Neutrophil (primary cell): ENCODE results near the gene RABGAP1L.

Experiments used
- H3K27ac ChIP-seq: fragments of 200-600 bp; sonication (generic); 2 replicates; pipeline ENCODE4 v1.5.1; 2016; ENCODE audit warnings: mild to moderate bottlenecking, moderate library complexity
- H3K27me3 ChIP-seq: fragments of 200-600 bp; sonication (generic); 2 replicates; pipeline ENCODE4 v1.6.0; 2016; ENCODE audit warnings: mild to moderate bottlenecking
- H3K36me3 ChIP-seq: fragments of 200-600 bp; sonication (generic); 2 replicates; pipeline ENCODE4 v1.5.1; 2017
- H3K4me1 ChIP-seq, 2 experiments: fragments of 200-600 bp in 1 of 2; sonication (generic) in 1 of 2; 1 replicate in 1 of 2; 2 replicates in 1 of 2; pipeline versions ENCODE4 v1.5.1 to v1.6.1; 2013 to 2016; ENCODE audit warnings: low read depth in 1 of 2, low read length in 1 of 2, mild to moderate bottlenecking in 1 of 2, moderate library complexity in 1 of 2; ENCODE audit not compliant: control insufficient read depth in 1 of 2, insufficient read depth in 1 of 2
- H3K4me3 ChIP-seq, 2 experiments: fragments of 200-600 bp in 1 of 2; sonication (generic) in 1 of 2; 1 replicate in 1 of 2; 2 replicates in 1 of 2; pipeline ENCODE4 v1.5.1; 2013 to 2016; ENCODE audit warnings: low read depth in 1 of 2, low read length in 1 of 2, mild to moderate bottlenecking in 1 of 2, moderate library complexity in 1 of 2
- H3K9me3 ChIP-seq: fragments of 200-600 bp; sonication (generic); 2 replicates; pipeline ENCODE4 v1.5.1; 2016
- CTCF ChIP-seq: fragments of 200-600 bp; sonication (generic); IDR thresholded peaks from 2 replicates; pipeline ENCODE4 v1.5.1; 2016; ENCODE audit warnings: antibody characterized with exemption

The RABGAP1L gene

GRCh38 chr1:174663358-174663757 is 504.0 kb downstream of the RABGAP1L start:
- H3K27ac ChIP-seq = no peak overlapping the region
- no peak for TF ChIP-seq CTCF

GRCh38 chr1:174666248-174666647 is 506.9 kb downstream of the RABGAP1L start:
- H3K9me3 ChIP-seq = no peaks in the 10 kb centered on the region
- TF ChIP-seq CTCF = no peak
- H3K4me1 ChIP-seq = no peaks in the 10 kb centered on the region
- H3K36me3 ChIP-seq = no peaks in the 10 kb centered on the region
- no peaks in the 10 kb centered on the region for H3K27me3 ChIP-seq
- no peak overlapping the region for H3K27ac ChIP-seq
- H3K4me3 ChIP-seq = no peak overlapping the region

More at GRCh38 chr1:174663358-174663757, 504.0 kb downstream of the RABGAP1L start:
- H3K4me1 ChIP-seq = no peaks in the 10 kb centered on the region
- H3K9me3 ChIP-seq = no peaks in the 10 kb centered on the region
- no peaks in the 10 kb centered on the region for H3K36me3 ChIP-seq
- H3K4me3 ChIP-seq = no peak overlapping the region
- H3K27me3 ChIP-seq = no peaks in the 10 kb centered on the region

- H3K36me3 ChIP-seq = no peaks in the 10 kb centered on the region
- no peaks in the 10 kb centered on the region for H3K9me3 ChIP-seq
- no peaks in the 10 kb centered on the region for H3K27me3 ChIP-seq
- no peak overlapping the region for H3K27ac ChIP-seq
- H3K4me1 ChIP-seq = no peaks in the 10 kb centered on the region
- H3K4me3 ChIP-seq = no peak overlapping the region
- TF ChIP-seq CTCF = no peak
Observed at GRCh38 chr1:174671826-174672225, 512.5 kb downstream of the RABGAP1L start.

- no peaks in the 10 kb centered on the region for H3K36me3 ChIP-seq
- no peak overlapping the region for H3K4me3 ChIP-seq
- no peak overlapping the region for H3K27ac ChIP-seq
- no peaks in the 10 kb centered on the region for H3K9me3 ChIP-seq
- H3K27me3 ChIP-seq = no peaks in the 10 kb centered on the region
- TF ChIP-seq CTCF = no peak
- no peaks in the 10 kb centered on the region for H3K4me1 ChIP-seq
Observed at GRCh38 chr1:174676856-174677255, 517.5 kb downstream of the RABGAP1L start.

- no peak for TF ChIP-seq CTCF
- Histone ChIP-seq H3K27ac (no peak overlapping the region), H3K4me3 (no peak overlapping the region), H3K36me3 (no peaks in the 10 kb centered on the region), H3K4me1 (no peaks in the 10 kb centered on the region), H3K9me3 (no peaks in the 10 kb centered on the region), H3K27me3 (no peaks in the 10 kb centered on the region)
Observed at GRCh38 chr1:174678657-174679056, 519.3 kb downstream of the RABGAP1L start.

GRCh38 chr1:174680101-174680500 is 520.8 kb downstream of the RABGAP1L start:
- Histone ChIP-seq H3K27ac (no peak overlapping the region), H3K4me3 (no peak overlapping the region), H3K36me3 (no peaks in the 10 kb centered on the region), H3K27me3 (no peaks in the 10 kb centered on the region), H3K4me1 (no peaks in the 10 kb centered on the region), H3K9me3 (no peaks in the 10 kb centered on the region)
- TF ChIP-seq CTCF = no peak
